PC-9 (cell line): ENCODE measurements around the gene MTREX. TPM values are rescaled to one million over a fixed set of nuclear protein-coding genes. Genes with fewer than 3 reads are reported as not detected.
"Not testable (repeated sequence)": the region's sequence is repeated elsewhere in the genome, so short reads cannot be mapped to it uniquely, and the experiment has no call there.

ENCODE experiments used
- BruUV-seq: library from RNA; stranded (reverse); fragments of 400-500 nt; replicated peaks from 2 replicates; lab custom pipeline; 2021; lab: Mats Ljungman, UMichigan
- CTCF ChIA-PET: fragments of 300-600 bp; sonication (Branson Sonifier 250); formaldehyde crosslinking; loops from one replicate; lab custom pipeline; 2022; ENCODE audit warnings: antibody characterized with exemption; lab: Charles Lee
- POLR2A ChIA-PET: fragments of 300-600 bp; sonication (Branson Sonifier 250); formaldehyde crosslinking; loops from one replicate; lab custom pipeline; 2022; ENCODE audit warnings: antibody characterized with exemption; ENCODE audit not compliant: unreplicated experiment; lab: Charles Lee
- DNase-seq, 2 experiments: peaks; one replicate each; pipeline versions ENCODE4 v3.0.0 to v3.0.0-alpha.2; 2015 to 2022; ENCODE audit warnings: mixed read lengths in 1 of 2
- H2AFZ ChIP-seq: fragments of 200-600 bp; sonication (generic); 2 replicates; pipeline ENCODE4 v1.8.1; 2017; ENCODE audit warnings: antibody characterized with exemption
- H3F3A ChIP-seq: fragments of 200-600 bp; sonication (generic); 2 replicates; pipeline ENCODE4 v1.8.1; 2017; ENCODE audit warnings: antibody characterized with exemption, mild to moderate bottlenecking, low read depth; ENCODE audit not compliant: insufficient read depth
- H3K27ac ChIP-seq: fragments of 200-600 bp; sonication (generic); 2 replicates; pipeline ENCODE4 v1.6.1; 2016; ENCODE audit warnings: mixed run types
- H3K27me3 ChIP-seq: fragments of 200-600 bp; sonication (generic); 2 replicates; pipeline ENCODE4 v1.6.1; 2016; ENCODE audit warnings: low read depth, mixed run types; ENCODE audit not compliant: insufficient read depth
- H3K36me3 ChIP-seq: fragments of 200-600 bp; sonication (generic); 2 replicates; pipeline ENCODE4 v1.6.1; 2016; ENCODE audit warnings: low read depth, mixed run types
- H3K4me1 ChIP-seq: fragments of 200-600 bp; sonication (generic); replicated peaks from 2 replicates; pipeline ENCODE4 v1.6.1; 2016; ENCODE audit warnings: mixed run types; ENCODE audit not compliant: insufficient read depth
- H3K4me2 ChIP-seq: fragments of 200-600 bp; sonication (generic); 2 replicates; pipeline ENCODE4 v1.6.1; 2017; ENCODE audit warnings: mixed run types
- H3K4me3 ChIP-seq: fragments of 200-600 bp; sonication (generic); 2 replicates; pipeline ENCODE4 v1.6.1; 2016; ENCODE audit warnings: mixed run types
- H3K79me2 ChIP-seq: fragments of 200-600 bp; sonication (generic); 2 replicates; pipeline ENCODE4 v1.6.1; 2017; ENCODE audit warnings: low read depth, mixed run types
- H3K9me2 ChIP-seq: fragments of 200-600 bp; sonication (generic); 2 replicates; pipeline ENCODE4 v1.8.1; 2017; ENCODE audit warnings: mild to moderate bottlenecking; ENCODE audit not compliant: insufficient read depth
- H3K9me3 ChIP-seq: fragments of 200-600 bp; sonication (generic); 2 replicates; pipeline ENCODE4 v1.8.1; 2016; ENCODE audit warnings: low read depth; ENCODE audit not compliant: insufficient read depth
- H4K20me1 ChIP-seq: fragments of 200-600 bp; sonication (generic); 2 replicates; pipeline ENCODE4 v1.8.1; 2017; ENCODE audit not compliant: insufficient read depth
- EZH2 ChIP-seq: fragments of 200-600 bp; sonication (generic); IDR thresholded peaks from 2 replicates; pipeline ENCODE4 v1.8.0; 2017; ENCODE audit warnings: antibody characterized with exemption, low read depth
- intact Hi-C: fragments of 100-400 bp; cut with micrococcal nuclease; formaldehyde crosslinking; loops from one replicate; pipeline ENCODE4 v1.10.0; 2022; ENCODE audit not compliant: unreplicated experiment
- total RNA-seq: library from RNA; stranded (reverse); gene quantifications from 2 replicates; pipeline ENCODE4 v1.2.3, GENCODE V29; 2021
- TF ChIP-seq, protein P1 (sequence below): fragments of 200-600 bp; sonication (generic); conservative IDR thresholded peaks from 2 replicates; pipeline ENCODE4 v1.6.1; 2017; ENCODE audit warnings: mixed run types, antibody characterized with exemption, mild to moderate bottlenecking, moderate library complexity

Gene MTREX
- total RNA-seq, 1 experiment from 2014 or later: 56.7 TPM

DNA sequence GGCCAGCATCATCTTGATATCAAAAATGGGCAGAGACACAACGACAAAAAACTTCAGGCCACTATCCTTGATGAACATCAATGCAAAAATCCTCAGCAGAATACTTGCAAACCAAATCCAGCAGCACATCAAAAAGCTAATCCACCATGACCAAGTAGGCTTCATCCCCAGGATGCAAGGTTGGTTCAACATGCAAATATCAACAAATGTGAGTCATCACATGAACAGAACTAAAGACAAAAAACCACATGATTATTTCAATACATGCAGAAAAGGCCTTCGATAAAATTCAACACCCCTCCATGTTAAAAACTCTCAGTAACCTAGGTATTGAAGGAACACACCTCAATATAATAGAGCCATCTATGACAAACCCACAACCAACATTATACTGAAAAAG lies 8.5 kb downstream of the MTREX start:
- Histone ChIP-seq H3K36me3 (0 out of 2 replicates have a peak, but pooled peaks cover 4% of the 10 kb centered on the region), H4K20me1 (no peaks in the 10 kb centered on the region; the same call in none of the 2 replicates), H3K9me3 (no peaks in the 10 kb centered on the region), H3K4me2 (no peak overlapping the region), H3K27me3 (no peaks in the 10 kb centered on the region), H3K9me2 (no peaks in the 10 kb centered on the region), H2AFZ (no peak overlapping the region), H3K27ac (no peak overlapping the region), H3F3A (peaks cover 3% of the 10 kb centered on the region; the same call in 1 of the 2 replicates), H3K4me3 (no peak overlapping the region), H3K79me2 (peaks cover 99% of the 10 kb centered on the region), H3K4me1 (no peaks in the 10 kb centered on the region)
- no TSS peak for BruUV-seq
- intact Hi-C loops: no loop called here
- ChIA-PET POLR2A (no interaction called here), CTCF (no interaction called here)
- no peak for TF ChIP-seq EZH2
- TF ChIP-seq, protein P1, sequence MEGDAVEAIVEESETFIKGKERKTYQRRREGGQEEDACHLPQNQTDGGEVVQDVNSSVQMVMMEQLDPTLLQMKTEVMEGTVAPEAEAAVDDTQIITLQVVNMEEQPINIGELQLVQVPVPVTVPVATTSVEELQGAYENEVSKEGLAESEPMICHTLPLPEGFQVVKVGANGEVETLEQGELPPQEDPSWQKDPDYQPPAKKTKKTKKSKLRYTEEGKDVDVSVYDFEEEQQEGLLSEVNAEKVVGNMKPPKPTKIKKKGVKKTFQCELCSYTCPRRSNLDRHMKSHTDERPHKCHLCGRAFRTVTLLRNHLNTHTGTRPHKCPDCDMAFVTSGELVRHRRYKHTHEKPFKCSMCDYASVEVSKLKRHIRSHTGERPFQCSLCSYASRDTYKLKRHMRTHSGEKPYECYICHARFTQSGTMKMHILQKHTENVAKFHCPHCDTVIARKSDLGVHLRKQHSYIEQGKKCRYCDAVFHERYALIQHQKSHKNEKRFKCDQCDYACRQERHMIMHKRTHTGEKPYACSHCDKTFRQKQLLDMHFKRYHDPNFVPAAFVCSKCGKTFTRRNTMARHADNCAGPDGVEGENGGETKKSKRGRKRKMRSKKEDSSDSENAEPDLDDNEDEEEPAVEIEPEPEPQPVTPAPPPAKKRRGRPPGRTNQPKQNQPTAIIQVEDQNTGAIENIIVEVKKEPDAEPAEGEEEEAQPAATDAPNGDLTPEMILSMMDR: no peak
- no peak for DNase-seq

DNA sequence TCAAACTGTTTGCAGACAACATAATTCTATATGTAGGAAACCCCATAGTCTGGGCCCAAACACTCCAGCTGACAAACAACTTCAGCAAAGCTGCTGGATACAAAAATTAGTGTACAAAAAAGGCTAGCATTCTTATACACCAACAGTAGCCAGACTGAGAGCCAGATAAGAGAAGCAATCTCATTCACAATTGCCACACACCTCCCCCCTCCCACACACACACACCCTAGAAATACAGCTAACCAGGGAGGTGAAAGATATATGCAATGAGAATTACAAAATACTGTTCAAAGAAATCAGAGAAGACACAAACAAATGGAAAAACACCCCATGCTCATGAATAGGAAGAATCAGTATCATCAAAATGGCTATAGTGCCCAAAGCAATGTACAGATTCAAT lies 9.0 kb downstream of the MTREX start:
- H2AFZ ChIP-seq: no peak overlapping the region

DNA sequence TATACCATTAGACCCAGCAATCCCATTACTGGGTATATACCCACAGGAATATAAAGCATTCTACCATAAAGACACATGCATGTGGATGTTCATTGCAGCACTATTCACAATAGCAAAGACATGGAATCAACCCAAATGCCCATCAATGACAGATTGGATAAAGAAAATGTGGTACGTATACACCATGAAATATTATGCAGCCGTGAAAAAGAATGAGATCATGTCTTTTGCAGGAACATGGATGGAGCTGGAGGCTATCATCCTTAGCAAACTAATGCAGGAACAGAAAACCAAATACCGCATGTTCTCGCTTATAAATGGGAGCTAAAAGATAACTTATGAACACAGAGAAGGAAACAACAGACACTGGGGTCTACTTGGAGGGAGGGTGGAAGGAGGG lies 10.4 kb downstream of the MTREX start:
- H3K9me2 ChIP-seq, DNase-seq, H3K9me3 ChIP-seq, CTCF ChIA-PET, H4K20me1 ChIP-seq, H3K4me1 ChIP-seq, H2AFZ ChIP-seq, POLR2A ChIA-PET, H3K27me3 ChIP-seq, H3K4me3 ChIP-seq, H3K36me3 ChIP-seq, H3K27ac ChIP-seq, H3F3A ChIP-seq, BruUV-seq, H3K4me2 ChIP-seq, intact Hi-C loops: not testable (repeated sequence)
- H3K79me2 ChIP-seq: peaks cover 91% of the 10 kb centered on the region

More for the DNA sequence above, 9.0 kb downstream of the MTREX start:
- no peak for DNase-seq
- CTCF ChIA-PET: no interaction called here
- no TSS peak for BruUV-seq
- Histone ChIP-seq H3K4me3 (no peak overlapping the region), H3K27ac (no peak overlapping the region), H3K9me2 (no peaks in the 10 kb centered on the region), H3K4me2 (no peak overlapping the region), H4K20me1 (no peaks in the 10 kb centered on the region; the same call in none of the 2 replicates), H3K9me3 (no peaks in the 10 kb centered on the region), H3F3A (no peaks in the 10 kb centered on the region), H3K4me1 (no peaks in the 10 kb centered on the region), H3K27me3 (no peaks in the 10 kb centered on the region), H3K36me3 (0 out of 2 replicates have a peak, but pooled peaks cover 4% of the 10 kb centered on the region), H3K79me2 (peaks cover 97% of the 10 kb centered on the region)
- TF ChIP-seq, protein P1: no peak
- TF ChIP-seq EZH2: no peak
- intact Hi-C loops: no loop called here
- POLR2A ChIA-PET: no interaction called here

DNA sequence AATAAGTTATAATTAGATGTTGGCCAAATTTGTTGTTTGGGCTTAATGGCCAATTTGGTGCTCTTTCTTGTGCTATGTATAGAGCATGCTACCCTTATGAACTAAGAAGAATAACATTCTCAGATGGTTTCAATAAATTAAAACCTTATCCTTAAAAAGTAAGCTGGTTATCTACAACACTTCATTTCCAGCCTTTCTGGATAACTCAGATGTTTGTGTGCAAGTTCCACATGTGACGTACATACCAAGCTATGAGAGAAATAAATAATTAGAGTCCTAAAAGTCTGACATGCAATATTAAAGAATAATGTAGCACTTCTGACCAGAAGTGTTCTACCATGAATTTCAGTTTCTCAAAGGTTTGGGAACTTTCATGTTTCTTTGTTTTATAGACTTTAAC lies 11.7 kb downstream of the MTREX start:
- Histone ChIP-seq H3K4me2 (no peak overlapping the region), H3K79me2 (peaks cover 78% of the 10 kb centered on the region), H3K27ac (no peak overlapping the region), H3F3A (no peaks in the 10 kb centered on the region), H3K4me3 (no peak overlapping the region), H3K9me3 (no peaks in the 10 kb centered on the region), H3K27me3 (no peaks in the 10 kb centered on the region), H3K4me1 (no peaks in the 10 kb centered on the region), H3K9me2 (no peaks in the 10 kb centered on the region), H3K36me3 (peaks cover 4% of the 10 kb centered on the region; the same call in 1 of the 2 replicates), H4K20me1 (peaks cover 6% of the 10 kb centered on the region; the same call in 1 of the 2 replicates), H2AFZ (no peak overlapping the region)
- TF ChIP-seq, protein P1: no peak
- TF ChIP-seq EZH2: no peak
- ChIA-PET POLR2A (no interaction called here), CTCF (no interaction called here)
- DNase-seq: no peak
- intact Hi-C loops: no loop called here
- BruUV-seq: no TSS peak
